ENCODE results near the gene EHMT1.
A peak's percentile ranks its signal among the peaks of the same experiment; 100 is the strongest.
"Not testable (repeated sequence)": the region's sequence is repeated elsewhere in the genome, so short reads cannot be mapped to it uniquely, and the experiment has no call there.

The EHMT1 gene

DNA sequence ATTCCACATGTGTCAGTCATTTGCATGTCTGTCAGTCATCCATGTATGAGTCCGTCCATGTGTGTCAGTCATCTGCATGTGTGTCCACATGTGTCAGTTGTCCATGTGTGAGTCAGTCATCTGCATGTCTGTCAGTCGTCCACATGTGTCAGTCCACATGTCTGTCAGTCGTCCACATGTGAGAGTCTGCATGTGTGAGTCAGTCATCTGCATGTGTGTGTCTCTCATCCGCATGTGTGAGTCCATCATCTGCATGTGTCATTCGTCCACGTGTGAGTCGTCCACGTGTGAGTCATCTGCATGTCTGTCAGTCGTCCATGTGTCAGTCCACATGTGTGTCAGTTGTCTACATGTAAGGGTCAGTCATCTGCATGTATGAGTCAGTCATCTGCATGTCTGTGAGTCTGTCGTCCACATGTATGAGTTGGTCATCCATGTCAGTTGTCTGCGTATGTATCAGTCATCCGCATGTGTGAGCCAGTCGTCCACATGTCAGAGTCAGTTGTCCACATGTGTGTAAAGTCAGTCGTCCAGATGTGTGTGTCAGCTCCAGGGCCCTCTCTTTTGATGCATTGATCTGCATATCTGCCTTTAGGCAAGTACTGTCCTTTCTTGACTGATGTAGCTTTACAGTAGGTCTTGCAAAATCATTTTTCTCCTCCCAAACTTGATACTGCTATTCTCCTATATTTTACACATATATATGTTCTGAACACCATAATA lies 186.3 kb downstream of the EHMT1 start:
- ChIA-PET POLR2A (ENCODE audit: low non-redundant PET) (interaction anchor here (0.6 kb wide), 1 partner anchor 171 kb away, joined by 4 read pairs; no protein-coding TSS in a partner anchor), CTCF (no interaction called here)
- DNase-seq (ENCODE audit: low spot score), result peak; percentile 40

DNA sequence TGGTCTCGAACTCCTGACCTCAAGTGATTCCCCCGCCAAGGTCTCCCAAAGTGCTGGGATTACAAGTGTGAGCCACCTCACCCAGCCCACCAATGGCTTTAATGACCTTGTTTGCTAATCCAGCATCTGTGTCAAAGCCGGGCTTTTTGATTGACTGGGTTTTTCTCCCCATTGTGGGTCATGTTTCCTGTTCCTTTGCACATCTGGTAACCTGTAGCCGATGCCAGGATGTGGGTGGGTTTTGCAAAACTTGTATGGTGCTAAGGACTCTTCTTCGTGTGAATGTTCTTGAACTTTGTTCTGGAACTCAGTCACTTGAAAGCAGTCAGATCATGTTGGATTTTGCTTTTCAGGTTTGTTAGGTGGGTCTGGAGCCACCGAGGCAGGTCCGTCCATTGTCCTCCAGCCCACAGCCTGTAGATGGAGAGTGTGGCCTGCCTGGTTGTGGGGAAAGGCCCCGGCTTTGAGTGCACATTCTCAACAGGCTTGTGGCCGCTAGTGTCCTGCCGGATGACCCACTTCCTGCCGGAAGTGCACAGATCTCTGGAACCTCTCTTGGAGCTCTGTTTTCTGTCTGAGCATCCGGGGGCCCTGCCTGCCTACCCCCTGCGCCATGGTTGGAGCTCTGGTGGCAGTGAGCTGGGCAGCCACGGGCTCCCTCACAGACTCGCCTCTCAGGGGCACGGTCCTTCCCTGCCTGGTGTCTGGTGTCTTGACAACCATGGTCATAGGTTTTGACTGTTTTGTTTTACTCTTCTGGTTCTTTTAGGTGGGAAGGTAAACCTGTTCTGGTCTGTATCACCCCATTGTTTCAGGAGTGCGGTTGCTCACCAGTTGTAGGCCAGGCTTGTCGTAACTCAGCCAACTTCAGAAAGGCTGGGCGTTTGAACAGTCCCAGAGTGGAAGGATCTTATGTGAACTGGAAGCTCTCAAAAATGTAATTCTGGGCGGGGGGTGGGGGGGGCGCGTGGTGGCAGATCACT lies 189.2 kb downstream of the EHMT1 start:
- ChIA-PET CTCF (no interaction called here), POLR2A (ENCODE audit: low non-redundant PET) (no interaction called here)
- no peak for TF ChIP-seq CTCF (conservative IDR thresholded peaks at IDR 0.05; ENCODE audit: low read depth)
- DNase-seq (ENCODE audit: low spot score), result no peak
- peak overlapping the region; percentile 14 for H3K27ac ChIP-seq

More for the DNA sequence above, 186.3 kb downstream of the EHMT1 start:
- TF ChIP-seq CTCF (conservative IDR thresholded peaks at IDR 0.05; ENCODE audit: low read depth), result no peak
- H3K27ac ChIP-seq, result no peak overlapping the region

DNA sequence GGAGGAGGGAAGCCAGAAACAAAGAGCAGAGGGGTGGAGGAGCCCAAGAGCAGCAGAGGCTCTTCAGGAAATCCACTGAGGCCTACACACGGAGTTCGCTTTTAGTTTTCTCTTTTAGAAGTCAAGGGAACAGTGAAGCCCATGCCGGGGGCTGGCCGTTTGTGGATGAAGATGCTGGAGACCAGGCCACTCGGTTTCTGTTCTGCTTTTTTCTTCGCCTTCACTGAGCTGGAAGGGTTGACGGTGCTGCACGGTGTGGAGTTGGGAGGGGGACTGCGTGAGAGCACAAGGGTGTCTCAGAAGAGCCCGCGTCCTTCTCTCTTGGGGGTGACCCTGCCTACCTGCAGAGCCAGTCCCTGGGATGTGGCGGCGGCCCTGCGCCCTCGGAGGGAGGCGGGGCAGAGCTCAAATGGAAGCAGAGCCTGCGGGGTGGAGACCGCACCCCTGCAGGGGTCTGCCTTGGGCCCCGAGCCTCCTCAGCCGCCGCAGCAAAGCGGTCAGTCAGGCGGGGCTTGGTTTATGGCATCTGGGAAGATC lies 190.3 kb downstream of the EHMT1 start:
- ChIA-PET CTCF (no interaction called here), POLR2A (ENCODE audit: low non-redundant PET) (no interaction called here)
- peak overlapping the region; percentile 14; the same call in 1 of the 2 replicates for H3K27ac ChIP-seq
- no peak for DNase-seq (ENCODE audit: low spot score)
- TF ChIP-seq CTCF (conservative IDR thresholded peaks at IDR 0.05; ENCODE audit: low read depth), result no peak

DNA sequence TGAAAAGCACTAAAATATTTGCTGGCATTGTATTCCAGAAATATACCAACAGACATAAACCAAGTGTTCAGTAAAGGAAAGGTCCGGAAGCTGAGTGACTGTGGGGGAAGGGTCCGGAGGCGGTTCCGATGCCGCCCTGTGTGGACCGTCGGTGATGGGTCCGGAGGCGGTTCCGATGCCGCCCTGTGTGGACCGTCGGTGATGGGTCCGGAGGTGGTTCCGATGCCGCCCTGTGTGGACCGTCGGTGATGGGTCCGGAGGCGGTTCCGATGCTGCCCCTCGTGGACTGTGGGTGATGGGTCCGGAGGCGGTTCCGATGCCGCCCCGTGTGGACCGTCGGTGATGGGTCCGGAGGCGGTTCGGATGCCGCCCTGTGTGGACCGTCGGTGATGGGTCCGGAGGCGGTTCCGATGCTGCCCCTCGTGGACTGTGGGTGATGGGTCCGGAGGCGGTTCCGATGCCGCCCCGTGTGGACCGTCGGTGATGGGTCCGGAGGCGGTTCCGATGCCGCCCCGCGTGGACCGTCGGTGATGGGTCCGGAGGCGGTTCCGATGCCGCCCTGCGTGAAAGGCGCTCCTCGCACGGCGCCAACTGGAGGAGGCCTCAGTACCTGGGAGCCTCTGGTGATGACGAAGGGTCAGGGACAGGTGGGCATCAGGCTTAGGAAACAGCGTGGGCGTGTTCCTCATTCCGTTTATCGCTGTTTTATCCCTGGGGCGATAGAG lies 191.1 kb downstream of the EHMT1 start:
- CTCF ChIA-PET; H3K27ac ChIP-seq; POLR2A ChIA-PET (ENCODE audit: low non-redundant PET); DNase-seq (ENCODE audit: low spot score): not testable (repeated sequence)

GRCh38 chr9:137811283-137811870 lies 192.6 kb downstream of the EHMT1 start:
- DNase-seq (ENCODE audit: low spot score), result no peak
- ChIA-PET POLR2A (ENCODE audit: low non-redundant PET) (interaction anchor here (0.6 kb wide), 1 partner anchor 28 kb away, joined by 3 read pairs; no protein-coding TSS in a partner anchor), CTCF (interaction anchor here (0.6 kb wide), 1 partner anchor 43 kb away, joined by 5 read pairs; no protein-coding TSS in a partner anchor)
- peak overlapping the region; percentile 73 for H3K27ac ChIP-seq
- TF ChIP-seq CTCF (conservative IDR thresholded peaks at IDR 0.05; ENCODE audit: low read depth), result no peak

DNA sequence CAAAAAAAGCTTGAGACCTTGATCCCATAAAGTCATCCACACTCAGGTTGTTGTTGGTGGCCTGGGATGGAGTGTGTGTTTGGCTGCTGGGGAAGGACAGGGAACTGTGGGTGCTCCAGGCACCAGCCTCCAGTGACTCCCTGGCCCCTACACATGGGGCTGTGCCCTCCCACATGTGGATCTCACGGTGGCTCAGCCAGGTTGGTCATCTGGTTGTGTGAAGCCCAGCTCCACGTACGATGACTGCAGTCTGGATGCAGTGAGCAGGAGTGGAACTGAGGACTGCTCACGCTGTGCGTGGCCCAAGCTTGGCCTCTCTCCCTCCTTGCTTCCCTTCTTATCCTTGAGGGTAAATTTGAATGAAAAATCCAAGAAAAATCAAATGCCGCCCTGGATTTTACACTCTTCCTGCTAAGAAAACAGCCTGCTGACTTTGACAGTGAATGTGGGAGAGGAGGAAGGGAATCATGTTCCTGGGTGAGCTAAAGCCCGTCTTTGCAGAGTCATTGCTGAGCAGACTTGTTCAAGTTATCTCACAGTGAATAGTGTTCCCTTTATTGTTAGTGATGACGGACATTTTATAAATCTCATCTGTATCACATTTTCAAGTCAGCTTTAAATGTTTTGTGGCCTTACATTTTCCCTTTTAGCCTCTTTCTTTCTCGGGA lies 193.7 kb downstream of the EHMT1 start:
- TF ChIP-seq CTCF (conservative IDR thresholded peaks at IDR 0.05; ENCODE audit: low read depth), result no peak
- POLR2A ChIA-PET (ENCODE audit: low non-redundant PET), result interaction anchor here (0.6 kb wide), 1 partner anchor 30 kb away, joined by 3 read pairs; no protein-coding TSS in a partner anchor
- DNase-seq (ENCODE audit: low spot score), result no peak
- CTCF ChIA-PET, result interaction anchor here (0.9 kb wide), 1 partner anchor 140 kb away, joined by 3 read pairs; no protein-coding TSS in a partner anchor
- peak overlapping the region; percentile 73 for H3K27ac ChIP-seq

Measured in RWPE1 (cell line).